GM12892 (cell line): ENCODE measurements around the gene THADA.

Experiments
- POLR2A ChIP-seq: IDR thresholded peaks from 2 replicates; pipeline ENCODE4 v1.6.1; 2011; ENCODE audit warnings: low read depth, low read length, control low read depth
- TAF1 ChIP-seq: IDR thresholded peaks from 2 replicates; pipeline ENCODE4 v1.6.1; 2011; ENCODE audit warnings: low read depth, mild to moderate bottlenecking, control low read depth, low read length, borderline replicate concordance

GRCh38 chr2:43225093-43225787, 370.6 kb downstream of the THADA start:
- TF ChIP-seq POLR2A (no peak), TAF1 (no peak)
